GM21390 (cell line): ENCODE measurements around the gene PARD3B.

Experiments
- ATAC-seq: cut with Tn5 transposase; IDR thresholded peaks from one replicate; pipeline ENCODE4 v1.9.1; 2021; ENCODE audit not compliant: unreplicated experiment

Gene PARD3B

GRCh38 chr2:204827701-204828590 lies 282.7 kb downstream of the PARD3B start:
- ATAC-seq, result no peak

DNA sequence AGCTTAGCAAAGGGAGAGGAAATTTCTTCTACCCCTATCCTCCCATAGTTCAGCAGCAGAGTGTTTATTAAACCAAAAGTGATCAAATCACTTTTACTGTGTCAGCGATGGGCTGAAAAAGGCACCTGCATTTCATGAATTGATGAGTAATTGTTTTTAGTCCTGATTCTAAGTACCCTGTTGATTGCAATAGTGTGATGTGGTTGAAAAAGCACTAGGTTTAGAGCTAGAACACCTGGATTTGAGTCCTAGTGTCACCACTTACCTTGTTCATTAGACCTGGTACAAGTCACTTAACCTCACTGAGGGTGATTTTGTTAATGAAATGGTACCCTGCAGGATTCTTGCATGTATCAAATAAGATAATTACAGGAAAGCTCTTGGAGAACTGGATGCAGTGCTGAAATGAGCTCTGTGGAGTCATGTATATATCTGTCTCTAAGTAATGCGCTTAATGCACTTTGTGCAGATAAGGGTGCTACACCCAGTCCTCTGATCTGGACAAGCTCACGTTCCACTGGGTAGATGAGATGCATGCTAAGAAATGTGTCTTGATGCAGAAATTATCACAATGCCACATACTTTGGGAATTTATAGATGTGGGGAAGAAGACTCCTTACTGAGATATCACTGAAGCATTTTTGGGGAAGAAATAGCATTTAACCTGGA lies 289.6 kb downstream of the PARD3B start:
- no peak for ATAC-seq

GRCh38 chr2:204835786-204836185 lies 290.5 kb downstream of the PARD3B start:
- ATAC-seq, result no peak

DNA sequence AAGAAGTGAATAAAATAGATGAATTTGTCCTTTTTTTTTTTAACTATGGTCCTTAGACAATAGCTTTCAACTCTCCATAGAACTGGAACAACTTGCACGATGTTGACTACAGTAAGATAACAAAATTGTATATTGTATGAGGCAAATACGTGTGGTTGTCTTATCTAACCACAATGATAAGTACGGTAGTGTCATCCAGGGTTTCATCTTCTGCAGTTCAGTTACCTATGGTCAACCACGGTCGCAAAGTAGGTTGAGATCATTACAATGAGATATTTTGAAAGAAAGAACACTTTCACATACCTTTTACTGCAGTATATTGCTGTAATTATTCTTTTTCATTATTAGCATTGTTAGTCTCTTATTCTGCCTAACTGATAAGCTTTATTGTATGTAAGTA lies 295.2 kb downstream of the PARD3B start:
- ATAC-seq, result no peak

- no peak for ATAC-seq
Observed at GRCh38 chr2:204842068-204842467, 296.8 kb downstream of the PARD3B start.

DNA sequence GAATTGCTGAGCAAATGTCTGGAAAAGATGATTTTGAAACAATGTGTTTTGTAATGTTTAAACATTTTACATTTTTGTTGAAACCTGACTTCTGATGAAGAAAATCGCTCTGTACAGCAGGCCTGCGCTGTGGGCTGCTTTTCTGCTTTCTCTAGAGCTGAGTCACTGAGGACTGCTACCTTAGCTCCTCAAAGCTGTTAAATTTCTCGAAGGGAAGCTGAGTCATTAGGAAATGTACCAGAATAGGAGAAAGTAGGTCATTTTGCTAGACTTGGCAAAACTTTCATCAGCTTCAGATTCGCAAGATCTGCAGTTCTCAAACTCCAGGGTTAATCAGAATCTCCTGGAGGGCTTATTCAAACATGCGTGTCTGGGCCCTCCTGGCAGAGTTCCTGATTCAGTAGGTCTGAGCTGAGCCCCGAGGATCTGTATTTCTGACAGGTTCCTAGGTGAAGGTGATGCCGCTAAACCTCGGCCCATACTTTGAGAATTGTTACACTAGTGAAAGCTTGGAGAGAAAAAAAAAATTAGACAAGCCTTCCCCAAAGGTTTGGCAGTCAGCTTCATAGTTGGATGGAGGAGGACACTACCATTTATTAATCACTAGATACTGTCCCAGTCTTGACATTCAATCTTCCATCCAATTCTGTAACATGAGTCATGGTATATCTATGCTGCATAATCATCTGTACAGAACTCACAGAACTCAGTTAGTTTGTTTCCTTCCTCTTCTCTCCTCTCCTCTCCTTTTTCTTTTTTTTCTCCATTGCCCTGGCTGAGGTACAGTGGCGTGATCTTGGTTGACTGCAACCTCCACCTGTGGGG lies 297.6 kb downstream of the PARD3B start:
- no peak for ATAC-seq

GRCh38 chr2:204846471-204846870 lies 301.2 kb downstream of the PARD3B start:
- no peak for ATAC-seq

DNA sequence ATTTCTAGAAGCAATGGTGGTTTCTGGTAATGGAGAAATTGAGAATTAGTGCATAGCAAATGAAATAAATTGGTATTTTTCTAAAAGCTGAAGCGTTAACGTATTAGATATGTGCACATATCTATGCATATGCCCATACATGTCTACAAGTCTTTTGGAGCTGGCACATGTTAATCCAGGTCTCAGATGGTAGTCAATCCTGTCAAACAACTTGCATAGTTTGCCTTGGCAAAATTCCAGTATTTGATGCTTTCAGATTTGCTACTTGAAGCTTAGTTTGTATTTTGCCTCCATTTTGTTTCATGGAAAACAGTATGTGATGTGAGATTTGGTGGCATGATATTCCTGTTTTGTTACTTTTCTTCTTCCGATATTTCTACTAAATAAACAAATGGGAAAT lies 304.6 kb downstream of the PARD3B start:
- ATAC-seq, result no peak

GRCh38 chr2:204850581-204850980 lies 305.3 kb downstream of the PARD3B start:
- no peak for ATAC-seq

DNA sequence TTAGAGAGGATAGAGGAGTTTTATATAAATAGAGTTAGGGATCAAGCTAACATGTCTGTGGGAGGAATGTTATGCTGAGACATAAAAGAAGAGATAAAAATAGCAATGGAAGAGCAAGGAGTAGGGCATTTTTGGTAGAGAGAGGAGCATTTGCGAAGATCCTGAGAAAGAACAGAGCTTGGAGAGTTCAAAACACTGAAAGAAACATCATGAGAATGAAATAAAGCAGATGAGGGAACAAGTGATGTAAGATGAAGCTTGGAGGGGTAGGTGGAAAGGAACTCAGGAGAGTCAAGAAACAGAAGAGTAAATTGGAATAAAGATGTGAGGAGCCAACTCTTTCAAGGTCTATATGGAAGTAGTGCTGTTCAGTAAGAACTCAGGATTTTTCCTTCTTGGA lies 308.6 kb downstream of the PARD3B start:
- ATAC-seq, result no peak

- ATAC-seq, result no peak
Observed at GRCh38 chr2:204860274-204860673, 315.0 kb downstream of the PARD3B start.

DNA sequence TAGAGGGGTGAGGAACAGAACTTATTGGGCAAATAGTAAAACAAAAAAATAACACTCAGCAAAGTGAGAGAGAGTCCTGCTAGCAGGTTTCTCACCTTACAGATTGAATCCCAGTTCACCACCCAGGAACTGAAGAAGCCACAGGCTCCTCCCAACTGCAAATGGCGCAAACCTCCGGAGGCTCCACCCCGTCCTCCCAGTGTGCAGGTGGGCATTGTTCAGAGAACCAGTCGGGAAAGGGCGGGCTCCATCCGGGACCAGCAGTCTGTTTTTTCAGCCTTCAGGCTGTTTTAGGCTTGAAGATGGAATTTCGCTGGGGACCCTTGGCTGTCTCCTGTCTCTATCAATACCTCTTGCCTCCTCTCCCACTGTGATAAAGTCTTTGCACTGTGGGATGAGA lies 317.5 kb downstream of the PARD3B start:
- ATAC-seq, result no peak

GRCh38 chr2:204863336-204863735 lies 318.1 kb downstream of the PARD3B start:
- ATAC-seq, result no peak

- no peak for ATAC-seq
Observed at GRCh38 chr2:204869132-204869823, 324.0 kb downstream of the PARD3B start.

DNA sequence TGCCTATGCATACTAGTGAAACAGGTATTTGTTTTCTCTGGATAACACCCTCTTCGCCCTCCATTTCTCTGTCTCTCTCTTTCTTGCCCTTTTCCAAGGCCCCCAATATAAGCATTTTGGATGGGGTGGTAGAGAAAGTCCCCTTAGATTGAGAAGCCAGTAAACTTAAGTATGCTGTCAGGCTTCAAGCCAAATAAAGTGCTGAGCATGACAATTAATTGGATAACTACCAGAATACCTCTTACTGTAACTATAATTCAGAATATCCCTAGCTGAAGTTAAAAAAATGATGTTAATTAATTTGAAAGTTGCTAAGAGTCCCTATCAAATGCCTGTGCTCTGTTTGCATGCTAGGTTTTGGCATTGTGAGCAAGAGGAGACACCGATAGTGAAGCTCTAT lies 324.8 kb downstream of the PARD3B start:
- ATAC-seq, result no peak

GRCh38 chr2:204871231-204871953 lies 326.1 kb downstream of the PARD3B start:
- ATAC-seq, result no peak

DNA sequence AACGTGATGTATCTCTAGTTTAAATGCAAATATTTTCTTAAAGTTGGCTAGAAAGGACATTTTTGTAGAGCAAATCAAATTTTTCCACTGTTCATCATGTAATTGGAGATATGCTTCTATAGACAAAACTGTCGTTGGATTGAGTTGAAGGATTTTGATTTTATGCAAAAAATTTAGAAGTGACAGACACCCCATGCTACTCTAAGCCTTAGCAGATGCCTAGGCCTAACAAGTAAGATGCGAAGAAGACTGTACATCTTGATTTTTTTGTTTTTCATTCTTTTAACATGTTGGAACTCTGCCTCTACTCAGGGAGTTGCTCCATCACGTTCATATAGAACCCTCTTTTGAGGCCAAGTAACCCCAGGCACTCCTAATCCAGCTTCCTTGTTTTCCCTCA lies 331.0 kb downstream of the PARD3B start:
- no peak for ATAC-seq

- no peak for ATAC-seq
Observed at GRCh38 chr2:204877691-204878090, 332.4 kb downstream of the PARD3B start.

DNA sequence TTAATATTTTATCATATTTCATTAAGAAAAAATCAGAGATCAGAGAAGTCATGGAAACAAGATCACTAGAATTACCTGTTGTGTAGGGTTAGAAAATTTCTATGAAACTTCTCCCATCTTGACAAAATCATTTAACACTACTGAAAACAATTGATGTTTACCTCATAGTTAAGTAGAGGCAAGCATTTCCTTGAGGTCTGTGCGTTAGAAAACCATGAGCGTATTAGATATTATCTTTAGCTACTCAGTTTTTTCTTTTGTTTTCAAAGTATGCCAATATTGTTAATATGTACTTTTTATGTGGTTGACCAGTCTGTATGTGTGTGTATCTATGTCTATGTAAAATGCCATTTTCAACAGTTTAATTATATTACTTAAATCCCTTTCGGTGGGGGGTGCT lies 335.7 kb downstream of the PARD3B start:
- ATAC-seq, result no peak

- no peak for ATAC-seq
Observed at GRCh38 chr2:204881655-204882054, 336.4 kb downstream of the PARD3B start.
